ENCODE results near the gene MADD.

DNA sequence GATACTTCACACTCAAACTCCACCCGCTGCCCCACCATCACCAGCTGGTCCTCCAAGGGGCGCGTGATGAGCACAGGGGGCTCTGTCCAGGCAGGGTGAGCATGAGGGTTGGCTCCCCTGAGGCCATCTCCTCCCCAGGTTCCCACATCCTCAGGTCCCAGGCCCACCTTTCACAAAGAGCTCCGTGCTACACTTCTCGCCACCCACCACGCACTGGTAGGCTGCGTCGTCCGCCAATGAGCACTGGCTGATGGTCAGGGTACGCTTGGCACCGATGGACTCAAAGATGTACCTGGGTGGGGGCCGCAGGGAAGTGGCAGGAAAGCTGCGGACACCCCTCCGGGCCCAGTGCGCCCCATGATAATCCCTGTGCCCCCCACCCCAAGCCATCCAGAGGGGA lies 72.9 kb downstream of the MADD start:
- TF ChIP-seq POLR2A (IDR thresholded peaks at IDR 0.05), result no peak
- TF ChIP-seq, protein P1, sequence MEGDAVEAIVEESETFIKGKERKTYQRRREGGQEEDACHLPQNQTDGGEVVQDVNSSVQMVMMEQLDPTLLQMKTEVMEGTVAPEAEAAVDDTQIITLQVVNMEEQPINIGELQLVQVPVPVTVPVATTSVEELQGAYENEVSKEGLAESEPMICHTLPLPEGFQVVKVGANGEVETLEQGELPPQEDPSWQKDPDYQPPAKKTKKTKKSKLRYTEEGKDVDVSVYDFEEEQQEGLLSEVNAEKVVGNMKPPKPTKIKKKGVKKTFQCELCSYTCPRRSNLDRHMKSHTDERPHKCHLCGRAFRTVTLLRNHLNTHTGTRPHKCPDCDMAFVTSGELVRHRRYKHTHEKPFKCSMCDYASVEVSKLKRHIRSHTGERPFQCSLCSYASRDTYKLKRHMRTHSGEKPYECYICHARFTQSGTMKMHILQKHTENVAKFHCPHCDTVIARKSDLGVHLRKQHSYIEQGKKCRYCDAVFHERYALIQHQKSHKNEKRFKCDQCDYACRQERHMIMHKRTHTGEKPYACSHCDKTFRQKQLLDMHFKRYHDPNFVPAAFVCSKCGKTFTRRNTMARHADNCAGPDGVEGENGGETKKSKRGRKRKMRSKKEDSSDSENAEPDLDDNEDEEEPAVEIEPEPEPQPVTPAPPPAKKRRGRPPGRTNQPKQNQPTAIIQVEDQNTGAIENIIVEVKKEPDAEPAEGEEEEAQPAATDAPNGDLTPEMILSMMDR (IDR thresholded peaks at IDR 0.05), result no peak

Measured in right lobe of liver (tissue), 4 donors.